ENCODE measurements around the gene COG8. TPM values are rescaled to one million over a fixed set of nuclear protein-coding genes. Genes with fewer than 3 reads are reported as not detected.

COG8 gene
- polyA plus RNA-seq, 1 experiment, result 31.6 TPM

DNA sequence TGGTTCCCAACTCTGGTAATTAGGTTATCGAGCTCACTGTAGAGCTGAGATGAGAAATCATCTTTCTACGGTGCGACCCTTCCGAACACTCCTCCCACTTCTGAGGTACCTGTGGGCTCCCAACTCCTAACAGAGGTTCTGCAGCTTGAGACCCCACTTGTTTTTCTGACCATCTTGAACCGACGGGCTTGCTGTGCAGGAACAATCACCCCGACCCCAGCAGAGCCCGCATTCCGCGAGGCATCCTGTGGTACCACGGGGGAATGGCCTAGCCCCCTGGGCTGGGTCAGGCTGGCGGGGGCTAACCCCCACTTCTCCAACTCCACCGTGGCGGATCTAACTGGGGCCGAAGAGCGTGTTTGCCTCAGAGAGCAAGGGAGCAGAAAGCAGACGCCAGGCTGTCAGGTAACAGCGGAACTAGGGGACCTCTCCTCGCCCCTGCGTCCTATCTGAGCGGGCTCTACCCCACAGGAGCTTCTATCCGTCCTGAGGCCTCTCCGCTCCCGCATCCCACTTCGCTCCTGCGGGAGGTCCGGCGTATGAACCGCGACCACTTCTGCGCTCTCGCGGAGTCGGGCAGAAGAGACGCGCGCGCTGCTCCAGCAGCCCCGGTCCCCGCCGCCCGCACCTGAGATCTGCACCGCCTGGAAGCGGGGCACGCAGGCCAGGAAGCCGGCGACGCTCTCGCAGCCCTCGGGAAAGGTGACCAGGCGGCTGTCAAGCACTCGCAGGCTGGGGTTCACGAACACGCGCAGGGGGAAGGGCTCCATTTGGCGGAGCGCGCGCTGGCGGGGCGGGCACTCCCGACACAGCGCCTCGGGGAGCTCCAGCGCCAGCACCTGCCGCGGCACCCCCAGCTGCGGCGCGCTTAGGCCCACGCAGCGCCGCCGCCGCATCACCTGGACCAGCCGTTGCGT lies 9.7 kb downstream of the COG8 start:
- ChIA-PET POLR2A (no interaction called here), CTCF (interaction anchor here (1.1 to 1.6 kb wide), 3 partner anchors 10 to 180 kb away, joined by 3 to 5 read pairs (median 5); partner anchors contain the start of genes COG8 and NIP7)
- TF ChIP-seq, protein P1, sequence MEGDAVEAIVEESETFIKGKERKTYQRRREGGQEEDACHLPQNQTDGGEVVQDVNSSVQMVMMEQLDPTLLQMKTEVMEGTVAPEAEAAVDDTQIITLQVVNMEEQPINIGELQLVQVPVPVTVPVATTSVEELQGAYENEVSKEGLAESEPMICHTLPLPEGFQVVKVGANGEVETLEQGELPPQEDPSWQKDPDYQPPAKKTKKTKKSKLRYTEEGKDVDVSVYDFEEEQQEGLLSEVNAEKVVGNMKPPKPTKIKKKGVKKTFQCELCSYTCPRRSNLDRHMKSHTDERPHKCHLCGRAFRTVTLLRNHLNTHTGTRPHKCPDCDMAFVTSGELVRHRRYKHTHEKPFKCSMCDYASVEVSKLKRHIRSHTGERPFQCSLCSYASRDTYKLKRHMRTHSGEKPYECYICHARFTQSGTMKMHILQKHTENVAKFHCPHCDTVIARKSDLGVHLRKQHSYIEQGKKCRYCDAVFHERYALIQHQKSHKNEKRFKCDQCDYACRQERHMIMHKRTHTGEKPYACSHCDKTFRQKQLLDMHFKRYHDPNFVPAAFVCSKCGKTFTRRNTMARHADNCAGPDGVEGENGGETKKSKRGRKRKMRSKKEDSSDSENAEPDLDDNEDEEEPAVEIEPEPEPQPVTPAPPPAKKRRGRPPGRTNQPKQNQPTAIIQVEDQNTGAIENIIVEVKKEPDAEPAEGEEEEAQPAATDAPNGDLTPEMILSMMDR (IDR thresholded peaks at IDR 0.05; ENCODE audit: insufficient read depth, low read depth, low read length), result no peak
- H3K4me3 ChIP-seq (ENCODE audit: low read depth, low read length), result peak overlapping the region; percentile 83
- H3K36me3 ChIP-seq (ENCODE audit: control insufficient read depth, insufficient read depth, low read length), result peaks cover 17% of the 10 kb centered on the region
- no peak for DNase-seq (ENCODE audit: low read depth)
- H3K27me3 ChIP-seq (ENCODE audit: control insufficient read depth, insufficient read depth, low read length), result no peaks in the 10 kb centered on the region

DNA sequence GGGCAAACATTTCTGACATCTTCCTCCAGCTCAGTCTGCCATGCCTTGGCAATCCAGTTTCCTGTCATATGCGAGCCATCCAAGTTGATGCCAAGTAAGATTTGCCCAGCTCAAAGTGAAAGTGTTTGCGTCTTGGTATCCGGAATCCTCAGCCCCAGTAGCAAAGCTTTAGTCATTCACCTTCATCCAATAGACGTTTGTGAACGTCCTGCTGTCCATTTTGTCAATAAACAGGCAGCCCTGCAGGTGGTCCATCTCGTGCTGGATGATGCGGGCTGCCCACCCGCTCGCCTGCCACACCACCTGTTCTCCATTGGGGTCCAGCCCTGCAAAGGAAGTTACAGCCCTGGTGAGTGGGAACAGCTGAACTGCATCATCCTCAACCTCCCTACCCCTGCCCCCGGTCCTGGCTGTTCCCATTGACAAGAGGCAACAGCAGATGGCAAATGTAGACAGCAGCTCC lies 10.5 kb downstream of the COG8 start:
- CTCF ChIA-PET, result interaction anchor here (1.1 to 1.4 kb wide), 3 partner anchors 10 to 179 kb away, joined by 3 to 5 read pairs (median 3); partner anchors contain the start of genes COG8 and NIP7
- no peak for DNase-seq (ENCODE audit: low read depth)
- H3K36me3 ChIP-seq (ENCODE audit: control insufficient read depth, insufficient read depth, low read length), result peaks cover 15% of the 10 kb centered on the region
- TF ChIP-seq, protein P1 (IDR thresholded peaks at IDR 0.05; ENCODE audit: insufficient read depth, low read depth, low read length), result no peak
- H3K4me3 ChIP-seq (ENCODE audit: low read depth, low read length), result peak overlapping the region; percentile 83; the same call in 1 of the 2 replicates
- H3K27me3 ChIP-seq (ENCODE audit: control insufficient read depth, insufficient read depth, low read length), result no peaks in the 10 kb centered on the region
- POLR2A ChIA-PET, result no interaction called here

DNA sequence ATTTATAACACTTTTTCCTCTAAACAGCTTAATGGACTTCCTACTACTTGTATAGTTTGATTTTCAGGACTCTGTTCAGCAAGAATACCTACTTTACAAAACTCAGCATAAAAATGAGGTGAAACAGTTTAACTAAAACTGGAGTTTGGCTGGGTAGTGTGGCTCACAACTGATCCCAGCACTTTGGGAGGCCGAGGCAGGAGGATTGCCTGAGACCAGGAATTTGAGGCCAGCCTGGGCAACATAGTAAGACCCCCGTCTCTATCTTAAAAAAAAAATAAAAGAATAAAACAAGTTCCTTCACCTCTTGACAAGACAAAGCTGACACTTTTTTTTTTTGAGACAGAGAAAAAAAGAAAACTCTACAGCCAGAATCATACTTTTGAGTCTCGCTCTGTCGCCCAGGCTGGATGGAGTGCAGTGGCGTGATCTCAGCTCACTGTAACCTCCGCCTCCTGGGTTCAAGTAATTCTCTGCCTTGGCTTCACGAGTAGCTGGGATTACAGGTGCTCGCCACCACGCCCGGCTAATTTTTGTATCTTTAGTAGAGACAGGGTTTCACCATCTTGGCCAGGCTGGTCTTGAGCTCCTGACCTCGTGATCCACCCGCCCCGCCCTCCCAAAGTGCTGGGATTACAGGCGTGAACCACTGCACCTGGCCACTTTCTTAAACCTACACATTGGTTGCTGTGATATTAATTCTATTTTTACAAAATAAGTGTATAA lies 11.6 kb downstream of the COG8 start:
- Histone ChIP-seq H3K36me3 (ENCODE audit: control insufficient read depth, insufficient read depth, low read length) (peaks cover 19% of the 10 kb centered on the region), H3K4me3 (ENCODE audit: low read depth, low read length) (no peak overlapping the region), H3K27me3 (ENCODE audit: control insufficient read depth, insufficient read depth, low read length) (no peaks in the 10 kb centered on the region)
- DNase-seq (ENCODE audit: low read depth), result no peak
- TF ChIP-seq, protein P1 (IDR thresholded peaks at IDR 0.05; ENCODE audit: insufficient read depth, low read depth, low read length), result no peak
- CTCF ChIA-PET, result interaction anchor here (1.3 kb wide), 1 partner anchor 178 kb away, joined by 3 read pairs; no protein-coding TSS in a partner anchor
- POLR2A ChIA-PET, result no interaction called here

DNA sequence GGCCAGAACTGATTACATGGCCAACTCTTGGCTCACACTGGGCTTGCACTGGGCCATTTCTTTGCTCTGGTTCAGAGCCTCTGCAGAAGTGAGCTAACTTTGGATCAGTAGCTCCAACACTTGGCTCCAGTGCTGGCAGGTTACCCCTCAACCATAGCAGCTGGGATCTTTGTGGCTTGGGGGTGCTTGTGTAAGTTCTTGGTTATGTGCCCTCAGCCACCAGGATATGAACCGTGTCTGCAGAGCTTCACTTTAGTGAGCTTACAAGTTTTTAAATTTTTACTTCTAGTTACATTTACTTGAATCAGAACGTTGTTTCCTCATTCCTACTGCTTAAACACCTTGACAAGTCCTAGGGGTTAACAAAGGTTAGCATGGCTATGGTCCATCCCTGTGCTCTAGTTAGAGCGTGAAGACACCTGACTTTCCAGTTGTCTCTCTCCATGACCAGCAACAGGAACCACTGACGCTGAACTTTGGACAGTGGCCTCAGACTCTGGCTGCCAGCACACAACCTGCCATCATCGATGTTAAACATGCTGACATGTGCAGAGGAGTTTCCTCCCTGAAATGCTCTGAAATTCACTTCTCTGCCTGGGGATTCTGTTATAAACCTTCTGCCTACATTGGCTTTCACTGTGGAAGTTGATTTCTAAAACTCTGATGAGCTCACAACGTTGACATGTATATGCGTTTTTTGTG lies 13.0 kb downstream of the COG8 start:
- H3K27me3 ChIP-seq (ENCODE audit: control insufficient read depth, insufficient read depth, low read length), result no peaks in the 10 kb centered on the region
- ChIA-PET CTCF (interaction anchor here (1.1 kb wide), 1 partner anchor 13 kb away, joined by 5 read pairs; the partner anchor contains the start of genes COG8 and NIP7), POLR2A (no interaction called here)
- H3K36me3 ChIP-seq (ENCODE audit: control insufficient read depth, insufficient read depth, low read length), result peaks cover 24% of the 10 kb centered on the region
- no peak overlapping the region for H3K4me3 ChIP-seq (ENCODE audit: low read depth, low read length)
- TF ChIP-seq, protein P1 (IDR thresholded peaks at IDR 0.05; ENCODE audit: insufficient read depth, low read depth, low read length), result no peak
- DNase-seq (ENCODE audit: low read depth), result no peak
